Right lung (tissue), 5 donors: ENCODE measurements around the gene VOPP1. TPM values are rescaled to one million over a fixed set of nuclear protein-coding genes. Genes with fewer than 3 reads are reported as not detected.

ENCODE experiments used
- DNase-seq, 2 donors: peaks; one replicate each; pipeline ENCODE4 v3.0.0-alpha.2; 2013
- polyA plus RNA-seq, 5 donors: library from polyadenylated mRNA; unstranded; fragments of 120-200 nt; gene quantifications; one replicate each; pipeline versions ENCODE4 v1.2.1 to v1.2.3, GENCODE V29; 2013; ENCODE audit warnings: inconsistent platforms in 1 of 5, low replicate concordance in 1 of 5; ENCODE audit not compliant: insufficient read length in 5 of 5, insufficient read depth in 1 of 5

VOPP1 gene
- polyA plus RNA-seq, 5 donors, result 35.0 to 38.8 (median 36.8) TPM

DNA sequence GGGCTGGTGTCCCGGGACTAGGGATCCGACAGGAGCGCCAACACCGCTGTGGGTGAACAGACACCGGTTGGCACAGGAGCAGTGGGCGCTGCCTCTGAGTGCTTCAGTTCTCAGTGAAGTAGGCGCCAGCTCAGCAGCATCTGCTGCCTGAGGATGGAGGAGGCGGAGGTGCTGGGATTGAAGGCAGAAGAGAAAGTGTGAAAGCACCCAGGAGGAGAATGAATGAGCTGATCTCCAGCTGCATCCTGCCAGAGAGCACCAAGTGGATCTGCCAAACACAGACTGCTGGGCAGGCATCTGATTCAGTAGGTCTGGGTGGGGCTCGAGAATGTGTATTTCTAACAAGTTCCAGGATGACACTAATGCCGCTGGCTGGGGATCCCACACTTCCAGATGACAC is 132.7 kb downstream of the VOPP1 start:
- no peak for DNase-seq

DNA sequence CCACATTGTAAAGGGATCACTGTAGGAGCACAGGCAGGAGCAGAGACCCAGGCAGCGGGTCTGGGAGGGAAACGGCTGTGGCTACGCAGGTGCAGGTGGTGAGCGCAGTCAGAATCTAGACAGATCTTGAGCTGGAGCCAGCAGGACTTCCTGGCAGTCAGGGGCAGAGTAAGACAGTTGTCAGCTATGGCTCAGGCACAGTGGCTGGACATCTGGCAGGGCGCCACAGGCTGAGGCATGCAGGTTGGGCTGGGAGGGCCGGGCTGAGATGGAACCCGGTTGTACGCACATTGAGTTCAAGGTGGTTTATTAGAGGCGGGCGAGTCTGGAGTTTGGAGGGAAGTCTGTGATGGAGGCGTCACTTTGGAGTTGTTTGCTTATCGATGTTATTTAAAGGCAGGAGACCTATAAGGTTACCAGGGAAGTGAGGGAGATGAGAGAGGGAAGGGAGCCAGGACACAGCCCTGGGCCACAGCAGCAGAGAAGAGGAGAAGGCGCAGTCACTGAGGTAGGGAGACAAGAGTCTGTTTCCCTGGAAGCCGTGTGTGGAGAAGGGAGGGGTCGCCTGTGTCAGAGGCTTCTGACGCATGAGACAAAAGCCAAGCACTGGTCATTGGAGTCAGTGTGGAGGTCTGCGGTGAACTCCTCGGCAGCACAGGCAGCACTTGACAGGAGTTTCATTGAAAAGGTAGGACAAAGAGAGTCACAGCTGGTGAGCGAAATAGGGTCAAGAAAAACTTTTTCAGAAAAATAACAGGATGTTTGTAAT is 133.4 kb downstream of the VOPP1 start:
- no peak for DNase-seq

DNA sequence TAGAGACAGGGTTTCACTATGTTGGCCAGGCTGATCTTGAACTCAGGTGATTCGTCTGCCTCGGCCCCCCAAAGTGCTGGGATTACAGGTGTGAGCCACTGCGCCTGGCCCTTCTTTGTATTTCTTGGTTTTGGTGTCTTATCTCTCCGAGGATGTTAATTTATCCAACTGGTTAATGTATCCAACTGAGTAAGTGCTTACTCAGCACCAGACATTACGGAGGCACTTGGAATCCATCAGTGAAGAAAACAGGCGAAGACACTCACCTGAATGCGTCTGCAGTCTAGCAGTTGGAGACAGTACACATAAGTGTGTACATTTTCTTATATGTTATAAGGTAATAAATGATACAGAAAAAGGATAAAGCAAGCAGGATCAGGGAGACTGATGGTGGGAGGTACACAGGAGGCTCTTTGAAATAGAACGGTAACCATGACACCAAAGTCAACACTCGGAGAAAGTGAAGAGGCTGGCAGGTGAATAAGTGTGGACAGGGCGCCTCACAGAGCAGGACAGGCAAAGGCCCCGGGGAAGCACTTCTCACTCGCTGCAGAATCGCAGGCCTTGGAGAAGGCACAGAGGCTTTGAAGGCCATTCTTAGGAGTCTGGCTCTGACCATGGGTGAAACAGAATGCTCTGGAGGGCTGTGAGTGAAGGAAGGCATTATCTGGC is 134.1 kb downstream of the VOPP1 start:
- DNase-seq, result no peak

DNA sequence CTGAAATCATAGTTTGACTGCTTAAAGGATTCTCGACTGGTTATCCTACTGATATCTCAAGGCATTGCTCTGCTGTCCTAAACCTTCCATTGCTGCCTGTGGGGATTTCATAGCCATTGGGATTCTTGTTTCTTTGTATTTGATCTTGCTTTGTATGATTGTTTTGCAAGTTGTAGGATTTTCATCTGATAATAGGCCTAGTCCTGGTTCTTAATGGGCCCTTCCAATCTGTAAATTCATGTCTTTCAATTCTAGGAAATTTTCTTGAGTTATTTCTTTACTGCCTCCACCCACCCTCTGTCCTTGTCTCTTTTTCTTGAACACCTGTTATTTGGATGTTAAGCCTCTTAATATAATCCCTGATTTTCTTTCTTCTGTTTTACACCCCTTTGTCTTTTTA is 134.9 kb downstream of the VOPP1 start:
- DNase-seq, result no peak

DNA sequence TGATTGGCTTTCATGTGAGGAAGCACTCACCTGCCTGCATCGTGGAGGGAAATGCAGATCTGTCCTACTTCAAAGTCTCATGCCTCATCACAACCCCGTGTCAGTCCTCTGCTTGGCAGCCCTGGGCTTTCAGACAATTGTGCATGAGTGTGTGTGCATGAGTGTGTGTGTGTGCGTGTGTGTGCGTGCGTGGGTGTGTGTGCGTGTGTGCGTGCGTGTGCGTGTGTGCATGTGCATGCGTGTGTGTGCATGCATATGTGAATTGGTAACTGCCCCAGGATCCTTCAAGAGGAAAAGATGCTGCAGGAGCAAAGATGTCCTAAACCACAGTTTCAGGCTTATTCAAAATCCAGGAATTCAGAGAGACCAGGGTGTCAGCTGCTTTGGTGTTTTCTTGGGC is 135.8 kb downstream of the VOPP1 start:
- no peak for DNase-seq

DNA sequence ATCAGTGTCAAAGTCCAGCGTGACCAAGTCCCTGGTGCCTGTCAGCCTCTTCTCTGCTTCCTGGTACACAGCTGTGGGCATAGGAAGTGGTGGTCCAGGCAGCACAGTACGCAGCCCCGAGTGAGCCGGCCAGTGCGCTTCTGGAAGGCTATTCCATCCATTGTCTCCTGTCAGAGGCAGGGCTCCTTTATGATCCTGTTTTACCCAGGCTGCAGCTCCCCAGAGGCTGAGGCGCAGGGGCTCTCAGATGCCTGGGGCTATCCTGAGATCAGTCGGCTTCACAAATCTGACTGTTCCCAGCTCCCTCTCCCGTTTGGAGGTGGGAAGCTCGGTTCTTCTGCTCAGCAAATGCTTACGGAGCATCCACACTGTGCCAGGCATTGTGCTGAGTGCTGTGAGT is 136.8 kb downstream of the VOPP1 start:
- no peak for DNase-seq

DNA sequence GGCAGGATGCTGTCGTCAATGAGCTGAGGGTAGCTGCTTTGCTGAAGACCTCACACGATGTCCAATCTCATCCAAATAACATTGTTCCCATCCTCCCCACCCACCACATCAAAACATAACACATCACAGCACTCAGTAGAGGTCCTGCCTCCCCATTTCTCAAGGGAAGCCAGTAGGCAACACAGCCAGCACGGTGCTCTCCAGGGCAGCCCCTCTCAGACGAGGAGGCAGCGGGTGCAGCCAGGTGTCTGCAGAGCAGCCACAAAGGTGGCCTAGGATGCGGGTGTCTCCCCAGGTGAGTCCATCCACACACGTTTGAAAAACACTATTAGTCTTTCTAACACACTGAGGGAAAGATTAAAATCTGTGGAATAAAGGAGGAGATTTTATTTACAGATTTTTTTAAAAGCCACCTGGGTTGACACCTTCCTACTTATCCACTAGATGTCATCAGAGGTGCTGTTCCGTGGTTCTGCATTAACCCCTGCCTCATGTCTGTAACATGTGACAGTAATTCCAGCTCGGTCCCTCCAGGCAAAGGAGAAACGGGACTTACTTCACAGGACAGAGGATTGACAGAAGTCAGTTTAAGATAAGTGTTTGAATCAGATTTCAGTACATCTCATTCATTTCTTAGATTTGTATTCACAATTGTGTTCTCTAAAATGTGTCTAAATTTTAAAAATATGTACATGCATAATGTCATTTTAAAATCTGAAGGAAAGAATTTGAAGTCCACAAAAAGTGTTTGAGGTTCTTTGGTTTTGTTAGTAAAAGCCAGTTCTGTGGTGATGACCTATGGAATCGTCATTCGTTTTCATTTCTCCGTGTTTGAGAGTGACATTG is 139.1 kb downstream of the VOPP1 start:
- no peak for DNase-seq

DNA sequence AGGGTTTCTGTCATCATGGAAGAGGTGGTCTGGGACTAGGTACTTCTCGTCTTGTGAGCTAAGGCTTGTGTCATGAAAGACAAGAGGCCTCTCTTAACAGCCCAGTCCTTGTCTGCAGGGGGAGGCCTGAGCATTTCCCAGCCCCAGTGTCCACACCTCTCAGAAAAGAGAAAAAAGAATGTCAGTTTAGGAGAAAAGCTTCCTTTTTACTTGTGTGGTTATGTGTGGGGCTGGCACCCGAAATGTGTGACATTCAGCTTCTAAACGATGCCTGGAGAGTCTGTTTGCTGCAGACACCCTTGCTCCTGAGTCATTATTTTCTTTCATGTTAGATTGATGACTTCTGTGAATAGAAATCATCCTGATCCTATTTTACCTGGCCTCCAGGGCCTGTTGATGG is 139.8 kb downstream of the VOPP1 start:
- no peak for DNase-seq

DNA sequence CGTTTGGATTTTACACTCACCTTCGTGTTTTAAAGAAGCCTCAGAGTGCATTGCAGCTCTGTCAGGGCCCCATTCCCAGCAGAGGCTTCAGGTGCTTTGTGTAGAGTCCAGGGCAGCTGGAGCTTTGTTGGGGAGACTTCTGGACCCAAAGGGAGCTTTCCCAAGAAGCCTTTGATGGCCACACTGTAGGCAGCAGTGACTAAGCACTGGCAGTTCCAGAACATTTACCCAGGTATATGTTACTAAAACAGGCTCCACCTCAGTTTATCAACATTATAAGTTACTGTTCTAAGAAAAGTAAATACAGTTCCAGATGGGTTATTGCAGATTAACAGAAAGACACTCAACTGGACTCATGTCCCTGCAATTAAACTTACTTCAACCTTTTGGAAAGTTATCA is 140.4 kb downstream of the VOPP1 start:
- DNase-seq, result no peak

DNA sequence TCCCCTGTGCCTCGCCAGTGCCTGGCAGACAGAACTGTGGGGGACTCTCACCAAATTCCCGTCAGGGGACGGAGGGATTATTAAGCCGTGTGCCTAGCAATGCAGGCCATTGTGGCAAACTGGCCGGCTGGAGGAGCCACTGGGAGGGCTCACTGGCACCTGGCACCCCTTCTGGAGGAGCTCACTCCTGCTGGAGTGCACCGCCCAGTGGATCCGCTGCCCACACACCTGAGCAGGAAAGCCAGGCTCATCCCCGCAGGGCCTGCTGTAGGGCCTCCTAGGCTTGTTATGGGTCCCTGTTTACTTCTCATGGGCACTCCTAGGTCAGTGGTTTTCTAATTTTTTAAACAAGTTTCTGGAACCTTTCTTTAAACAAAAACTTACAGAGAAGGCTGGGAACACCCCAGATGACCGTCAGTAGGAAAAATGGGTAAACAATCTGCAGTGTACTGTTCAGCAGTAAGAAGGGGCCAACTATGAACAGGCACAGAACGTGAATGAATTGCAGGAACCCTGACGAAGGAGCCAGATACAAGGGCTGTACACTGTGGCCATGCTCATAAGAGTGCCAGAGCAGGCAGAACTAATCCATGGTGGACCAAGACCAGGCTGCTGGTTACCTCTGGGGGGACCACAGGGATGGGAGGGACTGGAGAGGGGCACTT is 142.3 kb downstream of the VOPP1 start:
- no peak for DNase-seq

DNA sequence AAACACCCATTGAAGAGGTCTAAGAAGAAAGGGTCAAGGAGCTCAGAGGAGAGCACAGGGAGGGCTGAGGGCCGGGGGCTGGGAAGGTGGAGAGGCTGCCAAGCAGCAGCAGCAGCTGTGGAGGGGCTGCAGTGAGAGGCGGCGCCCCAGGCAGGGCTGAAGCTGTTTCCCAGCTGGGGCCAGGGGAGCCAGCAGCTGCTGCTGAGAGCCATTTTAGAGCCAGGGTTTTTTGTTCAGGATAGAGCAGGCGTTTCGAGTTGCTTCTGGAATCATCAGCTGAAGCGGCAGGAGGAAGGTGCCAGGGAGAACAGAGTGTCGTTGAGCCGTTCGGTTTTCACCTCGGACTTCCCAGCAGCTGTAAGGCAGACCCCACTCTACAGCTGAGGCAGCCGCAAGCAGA is 144.5 kb downstream of the VOPP1 start:
- DNase-seq, result peak; percentile 32 to 33

DNA sequence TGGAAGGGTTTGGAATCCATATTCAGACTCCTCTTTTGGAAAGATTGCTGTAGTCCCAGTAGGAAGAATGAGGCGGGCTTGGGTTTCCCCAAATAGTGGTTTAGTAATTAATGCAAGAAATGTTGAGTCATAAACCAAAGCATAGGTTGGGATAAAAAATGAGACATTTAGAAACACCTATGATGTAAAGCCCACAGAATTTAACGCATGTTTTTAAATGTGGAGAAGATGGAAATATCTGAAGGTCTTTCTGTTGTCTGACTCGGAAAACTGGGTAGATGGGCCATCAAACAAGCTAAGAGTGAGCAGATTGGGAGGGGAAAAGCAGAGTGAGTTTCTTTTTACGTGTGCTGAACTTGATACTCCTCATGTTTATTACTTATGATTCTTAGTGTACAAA is 145.0 kb downstream of the VOPP1 start:
- DNase-seq, result no peak

DNA sequence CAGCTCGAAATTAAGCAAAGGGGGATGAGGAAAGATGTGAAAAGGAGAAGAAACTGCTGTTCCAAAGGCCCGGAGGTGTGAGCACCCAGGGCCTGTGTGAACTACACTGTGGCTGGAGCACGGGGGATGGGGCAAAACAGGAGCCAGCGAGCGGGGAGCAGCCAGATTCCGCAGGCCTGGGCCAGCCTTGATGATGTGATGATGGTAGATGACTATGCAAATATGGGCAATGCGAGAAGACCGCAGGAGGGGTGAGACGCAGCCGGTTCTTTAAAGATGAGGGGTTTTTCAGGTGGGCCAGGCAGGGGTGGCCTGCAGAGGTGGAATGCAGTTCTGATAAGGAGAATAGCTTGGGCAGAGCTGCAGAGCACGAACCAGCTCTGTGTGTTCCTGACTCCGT is 145.6 kb downstream of the VOPP1 start:
- no peak for DNase-seq

DNA sequence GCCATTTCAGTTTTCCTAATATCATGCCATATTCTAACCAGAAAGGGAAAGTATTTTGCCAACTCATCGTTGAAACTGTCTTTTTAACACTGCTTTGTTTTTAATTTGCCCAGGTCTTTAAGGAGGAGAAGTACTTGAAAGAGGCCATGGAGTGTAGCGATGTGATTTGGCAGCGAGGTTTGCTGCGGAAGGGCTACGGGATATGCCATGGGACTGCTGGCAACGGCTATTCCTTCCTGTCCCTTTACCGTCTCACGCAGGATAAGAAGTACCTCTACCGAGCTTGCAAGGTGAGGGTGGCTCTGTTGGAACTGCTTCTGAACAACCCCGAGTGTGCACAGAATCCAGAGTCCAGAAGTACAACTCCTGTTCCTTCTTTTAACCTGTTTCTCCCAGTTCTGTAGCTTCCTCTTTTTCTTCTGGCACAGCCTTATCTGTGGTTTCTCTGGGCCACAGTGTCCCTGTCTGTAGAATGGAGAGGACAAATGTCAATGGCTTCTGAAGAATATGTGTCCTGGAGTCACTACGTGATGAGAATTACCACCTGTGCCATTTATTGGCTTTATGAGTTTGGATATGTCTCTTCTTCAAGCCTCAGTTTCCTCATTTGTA is 147.1 kb downstream of the VOPP1 start:
- no peak for DNase-seq

DNA sequence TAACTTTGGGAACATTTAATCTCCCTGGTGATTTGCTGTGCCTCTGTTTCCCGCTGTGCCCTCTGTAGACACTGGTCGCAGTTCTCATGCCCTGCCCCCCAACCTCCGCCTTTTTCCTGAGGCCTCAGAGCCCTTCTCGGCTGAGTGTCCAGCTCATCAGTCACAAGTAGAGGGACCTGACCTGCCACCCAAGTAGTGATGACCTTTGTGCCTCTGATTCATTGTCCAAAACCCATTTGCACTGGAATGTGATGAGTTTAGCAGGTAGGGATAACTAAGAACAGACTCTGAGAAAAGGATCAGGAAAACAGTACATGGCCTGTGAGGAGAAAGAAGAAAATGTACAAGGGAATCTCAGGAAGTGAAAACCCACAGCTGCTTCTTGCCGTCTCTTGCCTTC is 148.4 kb downstream of the VOPP1 start:
- DNase-seq, result no peak

DNA sequence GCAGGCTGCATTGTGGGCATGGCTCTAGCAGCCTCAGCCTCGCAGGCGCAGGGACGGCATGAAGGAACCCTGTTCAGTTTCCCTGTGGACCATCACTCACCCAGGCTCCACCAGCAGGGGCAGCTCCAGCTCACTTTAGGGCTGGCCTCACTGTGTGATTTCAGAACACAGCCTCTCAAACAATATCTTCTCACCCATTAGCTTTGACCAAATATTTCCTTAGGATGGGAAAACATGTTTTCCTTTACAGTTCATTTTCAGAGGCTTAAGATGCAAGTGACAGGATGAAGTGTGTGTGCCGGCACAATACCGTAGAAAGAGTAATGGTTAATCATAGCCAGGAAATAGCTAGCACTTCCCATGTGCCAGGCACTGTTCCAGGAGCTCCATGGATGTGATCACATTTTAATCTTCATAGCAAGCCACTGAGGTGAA is 149.0 kb downstream of the VOPP1 start:
- no peak for DNase-seq

Other genes with a start within 250 kb of the VOPP1 start
- gene LANCL2, start 207.2 kb downstream of the VOPP1 start, polyA plus RNA-seq, result 10 to 100 TPM; 18.7 to 23.1 (median 19.9) TPM